NCI-H2081 (cell line): Measurements from ENCODE around the gene ENOX1.
A peak's percentile ranks its signal among the peaks of the same experiment; 100 is the strongest.

Experiments used
- DNase-seq, 2 experiments: peaks; one replicate each; lab custom pipeline; 2025; lab: John Stamatoyannopoulos, UW

The ENOX1 gene

DNA sequence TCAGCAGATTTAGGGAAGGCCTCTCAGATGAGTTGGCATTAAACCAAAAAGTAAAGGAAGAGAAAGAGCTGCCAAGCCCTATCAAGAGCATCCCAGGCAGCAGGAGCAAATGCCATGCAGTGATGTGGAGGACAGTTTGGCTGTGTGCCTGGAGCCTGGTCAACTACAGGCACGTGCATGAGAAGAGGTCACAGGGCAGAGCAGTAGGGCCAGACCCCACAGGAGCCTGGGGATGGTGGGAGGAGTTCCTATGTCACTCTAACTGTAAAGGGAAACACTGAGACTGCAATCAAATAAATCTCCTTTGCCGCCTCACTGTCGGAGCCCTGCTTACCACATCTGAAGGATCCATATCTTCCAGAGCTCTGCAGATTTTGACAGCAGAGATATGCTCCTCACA is 240.5 kb downstream of the ENOX1 start:
- DNase-seq, result peak; percentile 41 to 72

DNA sequence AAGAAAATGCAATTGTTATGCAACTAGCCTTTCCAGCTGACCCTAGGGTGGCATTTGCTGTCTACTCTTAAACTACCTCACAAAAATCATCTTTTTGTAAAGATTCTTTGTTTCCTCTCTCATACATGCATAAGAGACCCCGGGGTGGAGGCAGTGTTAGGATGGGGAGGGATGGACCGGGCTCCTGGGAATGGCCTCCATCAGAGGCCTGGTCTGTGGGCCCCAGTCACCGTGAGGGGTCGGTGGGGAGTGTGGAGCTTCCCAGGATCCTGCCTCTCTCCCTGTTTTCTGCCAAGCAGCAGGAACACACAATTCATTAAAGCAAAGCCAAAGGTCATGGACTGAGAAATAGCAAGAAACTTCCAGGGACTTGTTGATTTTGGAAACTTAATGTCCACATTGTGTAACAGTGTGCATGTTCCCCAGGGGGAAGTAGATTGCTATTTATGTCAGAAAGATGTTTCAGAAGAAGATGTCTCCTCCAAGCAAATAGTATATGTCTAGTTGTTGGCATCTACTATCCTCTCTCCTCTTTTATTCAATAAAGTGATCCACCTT is 241.4 kb downstream of the ENOX1 start:
- DNase-seq, result no peak

DNA sequence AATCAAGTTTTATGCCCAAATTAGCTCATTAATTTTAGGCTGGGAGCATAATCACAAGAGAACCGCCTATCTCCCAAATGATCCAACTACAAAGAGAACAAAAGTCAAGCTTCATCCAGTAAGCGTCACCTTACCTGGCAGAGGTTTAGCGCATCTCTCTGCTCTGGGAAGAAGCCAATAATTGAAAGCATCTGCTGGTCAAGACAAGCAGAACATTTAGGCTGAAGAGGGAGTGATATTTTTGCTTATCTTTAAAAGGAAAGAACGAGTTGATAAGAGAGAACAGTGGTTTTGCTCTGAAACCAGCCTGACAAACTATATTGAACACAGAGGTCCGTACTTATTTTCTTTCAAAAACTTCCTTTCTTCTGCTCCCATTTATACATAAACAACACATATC is 242.1 kb downstream of the ENOX1 start:
- DNase-seq, result no peak

DNA sequence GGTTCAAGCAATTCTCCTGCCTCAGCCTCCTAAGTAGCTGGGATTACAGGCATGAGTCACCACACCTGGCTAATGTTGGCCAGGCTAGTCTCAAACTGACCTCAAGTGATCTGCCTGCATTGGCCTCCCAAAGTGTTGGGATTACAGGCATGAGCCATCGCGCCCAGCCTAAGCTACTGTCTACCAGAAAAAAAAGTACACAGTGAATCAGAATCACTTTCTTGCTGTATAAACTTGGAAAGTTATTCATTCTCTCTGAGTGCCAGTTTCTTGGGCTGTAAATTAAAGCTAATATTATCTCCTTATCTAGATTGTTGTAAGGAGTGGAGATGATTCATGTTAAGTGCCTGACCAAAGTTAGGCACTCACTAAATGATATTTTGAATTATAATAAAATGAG is 242.8 kb downstream of the ENOX1 start:
- no peak for DNase-seq

DNA sequence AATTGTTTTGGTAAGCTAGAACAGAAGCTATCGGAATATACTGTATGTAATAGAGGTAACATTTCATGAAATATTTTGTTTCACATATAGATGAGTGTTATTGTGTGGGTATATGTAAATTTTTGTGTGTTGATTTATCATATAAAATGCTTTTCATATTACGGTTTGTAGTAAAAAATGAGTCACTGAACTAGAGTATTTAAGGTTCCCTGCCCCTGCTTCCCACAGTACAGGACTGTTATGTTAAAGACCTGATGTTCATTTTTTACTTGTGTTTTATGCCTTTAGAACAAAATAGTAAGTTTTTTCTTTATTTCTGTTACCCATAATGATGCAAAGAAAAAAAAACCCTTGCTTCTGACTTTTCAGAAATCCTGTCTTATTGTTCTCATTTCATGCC is 243.4 kb downstream of the ENOX1 start:
- DNase-seq, result no peak

DNA sequence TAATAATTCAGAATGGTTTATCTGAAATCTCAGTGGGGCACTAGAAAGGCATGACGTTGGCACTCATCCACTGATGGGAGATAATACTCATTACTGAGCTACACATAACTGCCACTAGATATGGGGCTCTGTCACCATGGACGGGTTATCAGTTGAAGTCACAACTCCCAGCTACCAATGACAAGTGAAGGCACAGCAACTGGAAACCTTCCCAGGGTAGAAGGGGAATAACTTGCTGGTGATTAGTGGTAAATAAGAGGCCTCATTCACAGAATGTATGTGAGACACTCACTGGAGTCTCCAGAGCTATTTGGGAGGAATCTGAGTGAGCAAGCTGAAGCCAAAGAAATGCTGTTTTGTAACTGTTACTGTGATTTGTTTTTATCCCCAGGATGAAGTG is 249.6 kb downstream of the ENOX1 start:
- no peak for DNase-seq

DNA sequence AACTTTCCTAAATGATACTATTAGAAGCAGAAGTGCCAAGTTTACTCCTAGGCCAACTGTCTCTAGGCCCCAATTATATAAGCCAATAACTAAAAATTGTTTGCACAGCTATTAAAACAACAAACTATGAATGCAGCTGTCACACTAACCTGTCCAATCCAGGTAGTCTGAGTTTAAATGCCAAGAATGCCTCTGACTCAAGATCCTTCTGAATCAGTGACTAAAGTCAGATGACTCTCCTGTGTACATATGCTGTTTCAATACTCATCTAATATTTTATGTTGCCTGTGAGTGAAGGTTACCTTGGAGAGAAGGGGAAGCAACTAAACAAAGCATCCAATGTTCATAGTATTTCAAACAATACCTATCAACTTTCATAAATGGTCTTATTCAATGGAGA is 257.0 kb downstream of the ENOX1 start:
- DNase-seq, result no peak

DNA sequence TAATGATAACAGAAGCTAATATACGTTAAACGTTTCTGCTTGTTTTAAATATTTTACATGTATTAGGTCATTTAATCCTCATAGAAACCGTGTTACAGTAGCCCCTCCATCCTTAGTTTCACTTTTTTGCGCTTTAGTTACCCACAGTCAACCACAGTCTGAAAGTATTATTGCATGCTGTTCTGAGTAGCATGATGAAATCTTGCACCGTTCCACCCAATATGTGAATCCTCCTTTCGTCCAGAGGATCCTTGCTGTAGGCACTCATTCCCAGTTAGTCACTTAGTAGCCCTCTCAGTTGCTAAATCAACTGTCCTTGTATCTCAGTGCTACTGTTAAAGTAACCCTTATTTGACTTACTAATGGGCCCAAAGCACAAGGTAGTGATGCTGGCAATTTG is 257.8 kb downstream of the ENOX1 start:
- DNase-seq, result no peak

DNA sequence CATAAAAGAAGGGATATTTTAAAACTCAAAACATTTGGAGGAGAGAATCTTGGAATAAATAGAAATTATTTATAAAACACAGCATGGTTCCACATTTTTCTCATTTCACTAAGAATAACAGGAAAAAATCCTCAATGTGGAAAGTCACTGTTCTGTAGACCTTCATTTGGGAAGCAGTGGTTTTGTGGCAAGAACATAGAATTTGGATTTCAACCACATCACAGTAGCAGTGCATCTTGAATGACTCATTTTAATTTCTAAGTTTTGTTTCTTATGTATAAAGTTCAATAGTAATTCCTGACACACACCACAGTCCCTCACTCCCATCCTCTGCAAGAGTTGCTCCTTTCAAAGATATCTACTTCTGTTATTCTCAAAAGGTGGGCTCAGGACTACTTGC is 264.0 kb downstream of the ENOX1 start:
- no peak for DNase-seq

DNA sequence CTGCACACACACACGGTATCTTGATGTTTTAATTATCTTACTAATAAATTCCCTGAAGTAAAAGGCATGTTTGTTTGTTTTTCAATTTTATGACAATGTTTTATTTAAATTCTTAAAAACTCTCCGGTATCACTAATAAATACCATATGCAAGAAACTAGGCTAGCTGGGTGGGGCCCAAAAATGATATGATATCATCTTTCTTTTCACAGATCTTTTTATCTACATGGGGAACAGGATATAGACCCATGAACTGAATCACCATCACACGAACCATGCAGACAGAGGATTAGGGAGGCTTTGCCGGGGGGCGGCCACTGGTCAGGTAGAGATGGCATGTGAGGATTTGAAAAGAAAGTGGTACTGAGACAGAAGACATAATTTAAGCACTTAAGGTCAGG is 266.4 kb downstream of the ENOX1 start:
- no peak for DNase-seq

DNA sequence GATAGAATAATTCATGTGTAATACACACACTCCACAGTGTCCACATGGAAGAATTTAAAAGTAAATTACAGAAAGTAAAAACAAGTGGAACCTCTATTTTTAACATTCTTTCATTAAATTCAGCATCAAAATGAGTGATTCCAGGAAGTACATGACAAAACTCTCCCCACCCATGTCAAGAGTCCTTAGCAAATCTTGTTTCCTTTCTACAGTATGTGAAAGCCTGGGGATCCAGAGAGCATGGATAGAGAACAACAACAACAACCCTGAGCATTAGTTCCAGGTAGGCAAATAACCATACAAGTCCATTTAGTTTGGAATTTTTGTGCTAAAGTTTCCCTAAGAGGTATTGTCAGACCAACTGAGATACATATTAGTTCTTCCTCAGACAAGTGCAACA is 267.9 kb downstream of the ENOX1 start:
- no peak for DNase-seq

DNA sequence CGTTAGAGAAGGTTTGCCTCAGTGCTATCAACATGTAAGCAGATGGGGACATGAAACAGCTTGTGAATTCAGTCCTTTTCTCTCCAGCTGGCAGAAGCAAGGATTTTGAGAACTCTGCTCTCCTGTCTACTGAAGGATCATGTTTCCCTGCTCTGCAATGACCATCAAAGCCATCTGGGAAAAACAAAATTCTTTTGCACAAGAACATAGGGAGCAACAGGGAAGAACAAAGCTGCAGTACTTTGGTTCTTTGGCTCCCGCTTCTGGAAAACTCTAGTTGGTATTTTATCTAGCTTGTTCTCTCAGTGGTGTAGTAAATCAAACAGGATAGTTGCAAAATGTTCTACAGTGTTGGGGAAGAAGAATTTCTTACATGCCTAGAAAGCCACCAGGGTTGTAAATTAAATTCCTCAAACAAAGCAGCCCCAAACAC is 270.4 kb downstream of the ENOX1 start:
- no peak for DNase-seq

DNA sequence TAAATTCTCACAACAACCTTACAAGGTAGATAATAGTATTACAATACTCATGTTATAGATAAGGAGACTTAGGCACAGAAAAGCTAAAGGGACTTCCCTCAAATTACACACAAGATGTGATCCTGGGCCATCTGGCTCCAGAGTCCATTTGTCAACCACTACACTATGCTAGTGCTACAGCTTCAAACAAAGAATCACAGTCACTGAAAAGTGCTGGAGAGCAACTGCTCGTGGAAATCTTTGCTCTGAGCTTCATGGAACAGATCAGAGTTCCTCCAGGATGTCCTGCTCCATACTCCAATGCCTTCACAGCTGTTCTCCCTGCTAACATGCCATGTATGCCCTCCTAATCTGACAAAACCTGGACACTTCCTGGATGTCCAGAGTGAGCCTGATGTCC is 271.2 kb downstream of the ENOX1 start:
- DNase-seq, result no peak

DNA sequence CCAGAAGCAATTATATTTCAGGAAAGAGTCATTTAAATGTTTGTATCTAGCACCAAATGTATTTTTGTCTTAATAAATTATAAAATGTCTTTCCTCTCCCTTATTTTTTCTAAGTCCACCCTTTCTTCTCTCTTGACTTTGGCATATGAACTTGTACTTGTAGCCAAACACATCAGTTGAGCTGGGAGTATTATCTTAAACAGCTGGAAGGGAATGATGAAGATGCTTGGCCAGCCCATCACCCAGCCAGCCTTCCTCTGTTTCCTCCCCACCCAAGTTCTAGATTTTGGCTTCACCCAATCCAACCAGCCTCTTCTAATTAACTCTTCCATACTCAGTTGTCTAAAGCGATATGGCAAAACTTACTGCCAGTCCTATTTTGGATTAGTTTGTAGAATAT is 272.5 kb downstream of the ENOX1 start:
- DNase-seq, result no peak

DNA sequence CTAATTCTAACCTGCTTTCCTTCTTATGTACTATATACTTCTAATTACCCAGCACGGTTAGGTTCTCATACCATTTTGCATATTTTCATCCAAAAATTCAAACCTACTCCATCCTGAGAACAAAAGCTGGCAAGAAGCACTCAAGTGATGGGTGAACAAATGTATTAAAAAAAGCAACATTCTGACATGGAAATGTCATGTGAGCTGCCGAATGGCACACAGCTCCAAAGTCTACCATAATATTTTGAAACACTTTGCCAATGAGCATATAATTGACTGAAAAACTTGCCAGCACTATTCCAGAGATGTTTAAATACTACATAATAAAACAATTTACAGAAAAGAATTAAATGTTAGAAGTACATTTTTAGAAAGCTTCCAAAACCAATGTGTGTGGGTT is 274.6 kb downstream of the ENOX1 start:
- DNase-seq, result no peak

DNA sequence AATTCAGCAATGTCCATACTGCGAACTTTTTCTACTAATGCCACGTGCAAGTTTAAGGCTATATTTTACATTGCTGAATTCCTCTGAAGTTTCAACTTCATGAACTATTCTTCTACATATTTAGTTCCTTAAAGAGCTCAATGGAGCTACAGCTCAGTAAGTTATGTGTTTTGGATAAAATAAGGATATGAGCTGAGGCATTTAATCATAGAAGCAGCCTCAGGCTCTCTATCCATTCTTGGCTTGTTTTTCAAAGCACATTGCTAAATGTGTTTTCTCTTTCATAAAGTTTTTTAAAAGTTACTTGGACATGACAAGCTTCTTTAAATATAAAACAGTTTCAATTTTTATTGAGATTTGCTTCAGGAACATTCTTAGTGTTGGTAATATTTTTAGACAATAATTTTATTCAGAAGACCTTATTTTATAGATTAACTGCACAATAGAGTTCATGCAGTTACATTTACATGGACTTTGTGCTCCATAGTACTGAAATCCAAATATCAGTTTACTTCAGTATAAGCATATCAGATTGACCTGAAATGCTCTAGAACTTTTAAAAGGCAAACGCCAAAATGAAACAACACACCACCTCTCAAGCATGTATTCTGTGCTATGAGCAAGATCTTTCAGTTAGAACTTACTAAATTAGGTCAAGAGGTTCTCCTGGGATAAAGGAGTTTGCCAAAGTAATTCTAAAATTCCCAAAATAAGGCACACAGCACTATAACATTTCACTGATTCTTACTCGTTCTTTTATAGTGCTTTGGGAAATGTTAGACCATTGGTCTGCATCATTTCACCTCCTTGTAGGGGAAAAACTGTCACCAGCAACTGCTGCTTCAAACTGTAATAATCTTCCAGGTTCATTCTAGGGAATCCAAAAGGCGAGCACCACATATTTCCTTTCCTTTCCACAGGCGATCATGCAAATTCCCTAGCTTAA is 275.5 kb downstream of the ENOX1 start:
- no peak for DNase-seq

DNA sequence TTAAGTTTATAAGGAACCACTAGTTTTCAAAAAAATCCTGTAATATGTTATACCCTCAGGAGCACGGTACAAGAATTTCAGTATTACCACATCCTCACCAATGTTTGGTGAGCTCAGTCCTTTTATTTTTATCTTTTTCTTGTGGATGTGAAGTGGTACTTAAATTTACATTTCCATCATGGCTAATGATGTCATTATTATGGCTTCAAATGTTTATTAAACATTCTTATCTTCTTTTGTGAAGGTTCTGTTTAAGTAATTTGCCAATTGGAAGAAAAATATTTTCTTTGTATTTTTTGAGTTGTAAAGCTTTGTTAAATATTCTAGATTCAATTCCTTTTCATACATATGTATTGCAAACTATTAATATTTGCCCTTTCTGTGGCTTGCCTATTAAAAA is 291.0 kb downstream of the ENOX1 start:
- DNase-seq, result no peak

DNA sequence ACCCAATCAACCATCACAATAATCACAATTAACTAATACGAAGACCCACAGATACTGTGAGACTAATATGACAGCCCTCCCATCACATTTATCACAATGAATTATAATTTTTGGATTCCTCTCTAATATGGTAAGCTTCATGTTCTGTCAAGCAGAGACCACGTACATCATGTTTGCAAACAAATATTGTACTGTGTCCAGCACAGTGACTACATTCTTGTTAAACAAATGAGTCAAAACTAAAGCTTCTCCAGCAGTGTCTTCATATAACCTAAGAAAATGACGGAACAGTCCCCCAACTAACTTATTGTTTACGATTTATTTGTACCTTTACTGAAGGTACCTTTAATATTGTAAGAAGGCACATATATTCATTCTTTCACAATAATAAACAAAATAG is 292.6 kb downstream of the ENOX1 start:
- DNase-seq, result no peak

DNA sequence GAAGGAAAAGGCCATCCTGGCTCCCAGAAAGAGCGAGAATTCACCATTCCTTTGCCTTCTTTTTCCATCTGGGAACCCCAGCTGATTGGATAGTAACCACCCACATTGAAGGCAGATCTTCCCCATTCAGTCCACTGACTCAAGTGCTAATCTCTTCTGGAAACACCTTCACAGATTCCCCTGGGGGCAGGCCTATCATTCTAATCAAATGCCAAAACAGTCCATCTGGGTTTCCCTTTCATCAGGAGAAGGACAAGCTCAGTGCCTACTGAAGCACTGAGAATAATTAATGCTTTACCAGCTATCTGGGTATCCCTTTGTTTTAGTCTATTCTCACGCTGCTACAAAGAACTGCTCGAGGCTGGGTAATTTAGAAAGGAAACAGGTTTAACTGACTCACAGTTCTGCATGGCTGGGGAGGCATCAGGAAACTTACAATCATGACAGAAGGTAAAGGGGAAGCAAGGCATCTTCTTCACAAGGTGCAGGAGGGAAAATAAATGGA is 293.2 kb downstream of the ENOX1 start:
- no peak for DNase-seq

DNA sequence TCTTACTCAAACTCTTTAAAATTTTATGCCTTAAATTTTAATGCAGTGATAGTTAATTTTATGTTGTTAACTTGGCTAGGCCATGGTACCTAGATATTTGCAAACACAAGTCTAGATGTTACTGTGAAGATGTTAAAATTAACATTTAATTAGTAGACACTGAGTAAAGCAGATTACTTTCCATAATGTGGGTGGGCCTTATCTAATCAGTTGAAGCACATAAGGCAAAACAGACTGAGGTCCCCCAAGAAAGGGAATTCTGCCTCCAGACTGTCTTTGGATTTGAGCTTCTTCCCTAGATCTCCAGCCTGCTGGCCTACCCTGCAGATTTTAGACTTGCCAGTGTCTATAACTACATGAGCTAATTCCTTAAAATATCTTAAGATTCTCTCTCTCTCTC is 294.0 kb downstream of the ENOX1 start:
- no peak for DNase-seq

DNA sequence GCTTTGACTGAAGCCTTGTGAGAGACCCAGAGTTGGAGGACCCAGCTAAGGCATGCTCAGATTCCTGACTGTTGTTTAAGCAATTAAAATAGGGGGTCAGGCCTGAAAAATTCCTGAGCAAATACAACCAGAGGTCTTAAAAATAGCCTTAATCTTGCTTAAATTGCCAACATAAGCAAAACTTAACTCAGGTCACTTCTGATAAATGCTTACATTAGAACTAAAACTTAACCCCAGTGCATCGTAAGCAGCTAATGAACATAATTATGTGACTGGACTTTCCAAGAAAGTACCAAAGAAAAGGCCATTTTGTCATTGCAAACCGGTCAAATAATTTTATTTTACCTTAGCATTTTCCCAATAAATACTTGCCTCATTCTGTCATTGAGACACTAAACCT is 294.5 kb downstream of the ENOX1 start:
- no peak for DNase-seq

DNA sequence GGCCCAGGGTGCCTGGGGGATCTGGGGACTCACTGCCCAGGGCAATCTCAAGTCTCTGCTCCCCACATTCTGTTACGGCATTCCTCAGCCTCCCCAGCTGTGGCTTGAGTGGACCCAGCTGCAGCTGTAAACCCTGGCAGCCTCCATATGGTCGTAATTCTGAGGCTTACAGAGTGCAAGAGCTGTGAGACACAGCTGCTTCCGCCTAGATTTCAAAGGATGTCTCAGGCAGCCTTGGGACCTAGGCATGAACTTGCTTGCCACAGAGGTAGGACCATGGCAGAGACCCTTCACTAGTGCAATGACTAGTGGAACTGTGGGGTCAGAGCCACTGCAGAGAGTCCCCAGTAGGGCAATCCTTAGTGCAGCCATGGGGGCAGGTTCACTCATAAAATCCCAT is 297.5 kb downstream of the ENOX1 start:
- DNase-seq, result no peak

DNA sequence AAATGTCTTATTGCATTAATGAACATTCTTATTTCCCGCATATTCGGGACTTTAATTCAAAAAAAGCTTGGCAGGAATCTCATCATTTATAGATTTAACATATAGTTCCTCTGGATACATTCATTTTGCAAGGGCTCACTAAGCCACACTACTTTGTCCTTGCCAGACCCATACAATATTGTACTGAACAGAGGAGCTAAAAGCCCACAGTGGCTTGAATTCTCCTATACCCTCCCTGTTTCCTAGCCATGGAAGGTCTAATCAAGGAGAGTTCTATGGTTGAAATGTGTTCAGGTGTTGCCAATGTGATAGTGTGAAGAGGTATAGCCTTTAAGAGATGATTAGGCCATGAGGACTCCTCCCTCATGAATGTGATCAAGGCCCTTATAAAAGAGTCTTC is 298.9 kb downstream of the ENOX1 start:
- DNase-seq, result no peak

DNA sequence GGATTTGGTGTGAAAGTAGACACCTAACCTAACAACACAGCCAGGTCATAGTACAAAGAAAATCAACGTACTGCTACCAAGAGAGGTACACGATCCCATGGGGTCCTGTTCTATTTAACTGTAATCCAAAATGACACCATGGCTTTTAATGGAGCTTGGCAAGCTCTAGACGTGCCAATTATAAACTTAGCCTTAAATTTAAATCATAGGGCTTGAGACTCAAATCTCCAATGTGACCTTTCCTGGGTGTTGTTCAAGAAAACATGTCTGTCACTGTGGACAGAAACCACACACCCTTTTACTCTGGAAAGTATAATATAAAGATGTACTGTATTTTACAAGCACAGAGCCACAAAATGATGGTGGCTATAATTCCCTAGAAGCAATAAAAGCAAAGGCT is 299.3 kb downstream of the ENOX1 start:
- peak in 1 of 2 experiments; percentile 17 for DNase-seq
